ENCODE data around the gene SLC29A4.

SLC29A4 gene

GRCh38 chr7:5282543-5283316 is at the start of gene SLC29A4:
TSS of gene SLC29A4 (plus strand) at chr7:5282943. CDS start at chr7:5287817, 4,874 bp downstream.
- no peak for TF ChIP-seq CTCF (IDR thresholded peaks at IDR 0.05)

DNA sequence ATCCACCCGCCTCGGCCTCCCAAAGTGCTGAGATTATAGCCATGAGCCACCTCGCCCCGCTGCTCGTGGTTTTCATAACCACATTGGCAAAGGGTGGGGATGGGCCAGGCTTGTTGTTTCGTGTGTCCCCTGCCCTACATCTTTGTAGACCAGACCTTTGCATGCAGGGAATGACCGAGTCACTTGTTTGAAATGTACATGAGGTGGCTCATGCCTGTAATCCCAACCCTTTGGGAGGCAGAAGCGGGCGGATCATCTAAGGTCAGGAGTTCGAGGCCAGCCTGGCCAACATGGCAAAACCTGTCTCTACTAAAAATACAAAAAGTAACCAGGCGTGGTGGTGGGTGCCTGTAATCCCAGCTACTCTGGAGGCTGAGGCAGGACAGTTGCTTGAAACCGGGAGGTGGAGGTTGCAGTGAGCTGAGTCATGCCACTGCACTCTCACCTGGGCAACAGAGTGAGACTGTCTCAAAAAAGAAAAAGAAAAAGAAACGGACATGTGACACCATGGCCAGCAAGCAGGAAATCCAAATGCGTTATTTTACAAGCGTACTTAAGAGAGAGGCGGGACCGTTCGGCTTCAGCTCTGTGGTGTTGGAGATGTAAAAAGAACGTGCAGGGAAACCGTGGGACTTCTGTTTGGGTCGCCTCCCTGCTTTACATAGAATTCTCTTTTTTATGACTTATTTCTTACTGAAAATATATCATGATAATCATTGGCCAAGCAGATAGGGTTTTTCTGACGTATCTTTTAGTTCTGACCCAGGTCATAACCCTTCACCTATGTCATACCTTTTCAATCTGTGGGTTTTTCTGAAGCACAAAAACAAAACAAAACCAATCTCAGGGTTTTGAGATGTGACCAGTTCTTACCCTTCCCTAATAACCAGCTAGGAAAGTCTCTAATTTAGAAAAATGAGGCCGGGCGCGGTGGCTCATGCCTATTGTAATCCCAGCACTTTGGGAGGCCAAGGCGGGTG is 47.6 kb upstream of the SLC29A4 start:
- no peak for TF ChIP-seq CTCF (IDR thresholded peaks at IDR 0.05)

GRCh38 chr7:5237286-5237685 is 45.5 kb upstream of the SLC29A4 start:
- no peak for TF ChIP-seq CTCF (IDR thresholded peaks at IDR 0.05)

GRCh38 chr7:5238500-5238899 is 44.2 kb upstream of the SLC29A4 start:
- no peak for TF ChIP-seq CTCF (IDR thresholded peaks at IDR 0.05)

DNA sequence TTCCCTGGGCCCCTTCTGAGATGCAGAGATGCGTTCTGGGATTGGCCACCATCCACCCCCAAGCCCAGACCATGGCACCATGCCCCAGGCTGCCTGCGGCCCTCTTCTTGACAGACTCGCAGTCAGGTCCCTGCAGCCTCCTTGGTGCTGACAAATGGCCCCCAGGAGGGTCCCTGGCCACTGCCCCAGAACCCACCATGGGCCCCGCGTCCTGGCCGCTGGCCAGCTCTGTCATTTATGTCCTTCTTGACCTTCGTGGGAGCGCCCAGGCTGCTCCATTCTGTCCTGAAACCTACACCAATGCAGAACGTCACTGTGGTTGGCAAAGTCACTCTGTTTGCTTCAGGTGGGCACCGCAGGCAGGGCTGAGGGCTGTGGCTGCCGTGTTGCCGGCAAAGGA is 39.5 kb upstream of the SLC29A4 start:
- TF ChIP-seq CTCF (IDR thresholded peaks at IDR 0.05), result no peak

DNA sequence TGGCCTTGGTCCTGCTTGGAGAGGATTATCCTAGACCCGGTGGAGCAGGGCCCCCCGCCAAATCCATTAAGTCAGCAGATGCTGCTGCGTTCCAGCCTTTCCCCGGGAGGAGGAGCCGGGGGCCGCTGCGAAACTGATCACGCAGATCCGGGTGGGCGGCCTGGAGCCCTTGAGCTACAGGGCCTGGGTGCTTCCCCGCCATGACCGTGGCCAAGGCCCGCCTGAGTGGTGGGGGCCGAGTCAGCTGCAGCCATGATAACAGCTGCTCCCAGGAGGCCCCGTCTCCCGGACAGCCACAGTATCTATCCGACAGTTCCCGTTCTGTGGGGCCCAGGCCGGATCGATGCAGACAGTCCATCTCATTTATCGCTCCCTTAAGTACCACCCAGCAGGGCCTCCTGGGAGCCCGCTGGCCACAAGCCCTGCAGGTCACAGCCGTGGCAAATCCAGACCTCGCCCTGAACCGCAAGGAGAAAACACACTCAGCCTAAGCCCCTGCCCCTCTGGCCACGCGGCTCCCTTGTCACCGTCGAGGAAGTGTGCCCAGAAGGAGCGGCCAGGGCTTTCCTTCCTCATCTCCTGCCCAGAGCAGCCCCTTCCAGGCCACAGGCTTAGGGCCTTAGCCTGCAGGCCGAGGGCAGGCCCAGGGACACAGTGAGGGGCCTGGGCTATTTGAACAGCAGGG is 34.4 kb upstream of the SLC29A4 start:
- TF ChIP-seq CTCF (IDR thresholded peaks at IDR 0.05), result no peak

GRCh38 chr7:5255832-5256231 is 26.9 kb upstream of the SLC29A4 start:
- TF ChIP-seq CTCF (IDR thresholded peaks at IDR 0.05), result no peak
